GM19452 (cell line): ENCODE measurements around the gene STX2.

Experiments
- ATAC-seq: cut with Tn5 transposase; IDR thresholded peaks from one replicate; pipeline ENCODE4 v1.9.1; 2021; ENCODE audit not compliant: unreplicated experiment

STX2 gene

GRCh38 chr12:130831876-130832405 lies 7.1 kb downstream of the STX2 start:
- no peak for ATAC-seq

DNA sequence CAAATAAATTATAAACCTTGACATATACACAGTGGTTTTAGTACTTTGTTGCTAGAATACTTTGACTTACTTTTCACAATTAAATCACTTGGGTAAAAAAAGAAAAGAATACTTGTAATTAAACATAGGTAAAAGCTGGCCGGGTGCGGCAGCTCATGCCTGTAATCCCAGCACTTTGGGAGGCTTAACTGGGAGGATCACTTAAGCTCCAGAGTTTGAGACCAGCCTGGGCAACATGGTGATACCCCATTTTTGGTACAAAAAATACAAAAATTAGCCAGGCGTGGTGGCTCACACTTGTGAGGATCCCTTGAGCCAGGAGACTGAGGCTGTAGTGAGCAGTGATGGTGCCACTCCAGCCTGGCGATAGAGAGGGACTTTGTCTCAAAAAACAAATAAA lies 7.8 kb downstream of the STX2 start:
- ATAC-seq = no peak

- no peak for ATAC-seq
Measured at GRCh38 chr12:130830246-130830551, 8.9 kb downstream of the STX2 start.

DNA sequence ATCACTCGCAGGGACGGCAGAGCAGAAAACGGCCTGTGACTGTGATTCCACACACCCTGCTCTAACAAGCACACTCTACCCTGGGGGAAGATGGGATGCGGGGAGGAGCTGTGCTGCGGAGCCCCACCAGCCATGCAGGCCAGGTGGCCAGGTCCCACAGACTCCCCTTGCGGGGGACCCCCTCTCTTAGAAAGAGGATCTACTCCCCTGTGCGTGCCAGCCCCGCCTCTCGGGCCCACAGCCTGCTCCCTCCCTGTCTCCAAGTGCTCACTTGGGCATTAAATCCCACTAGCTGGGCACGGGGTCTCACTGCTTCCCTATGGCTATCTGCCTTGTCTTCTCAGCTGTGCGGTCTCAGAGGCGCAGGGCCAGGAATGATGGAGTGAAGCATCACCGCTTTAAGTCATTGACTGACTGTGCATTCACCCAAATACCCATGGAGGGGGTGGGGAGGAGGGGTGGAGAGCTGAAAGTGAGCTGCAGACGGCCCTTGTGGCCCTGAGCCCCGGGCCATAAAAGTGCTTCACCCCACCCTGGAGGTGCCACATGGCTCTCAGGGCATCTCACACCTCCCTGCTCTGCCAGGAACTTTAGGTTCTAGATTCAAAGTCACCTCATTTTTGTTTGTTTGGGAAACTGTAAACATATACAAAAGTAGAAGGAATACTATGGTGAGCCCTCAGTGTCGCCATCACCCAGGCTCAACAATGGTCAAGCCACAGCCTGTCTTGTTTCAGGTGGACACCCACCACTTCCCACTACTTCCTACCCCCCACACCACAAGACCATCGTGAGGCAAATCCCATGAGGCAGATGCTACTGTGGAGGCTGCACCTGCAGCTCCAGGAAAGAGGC lies 9.4 kb downstream of the STX2 start:
- no peak for ATAC-seq

GRCh38 chr12:130828895-130829294 lies 10.2 kb downstream of the STX2 start:
- no peak for ATAC-seq

DNA sequence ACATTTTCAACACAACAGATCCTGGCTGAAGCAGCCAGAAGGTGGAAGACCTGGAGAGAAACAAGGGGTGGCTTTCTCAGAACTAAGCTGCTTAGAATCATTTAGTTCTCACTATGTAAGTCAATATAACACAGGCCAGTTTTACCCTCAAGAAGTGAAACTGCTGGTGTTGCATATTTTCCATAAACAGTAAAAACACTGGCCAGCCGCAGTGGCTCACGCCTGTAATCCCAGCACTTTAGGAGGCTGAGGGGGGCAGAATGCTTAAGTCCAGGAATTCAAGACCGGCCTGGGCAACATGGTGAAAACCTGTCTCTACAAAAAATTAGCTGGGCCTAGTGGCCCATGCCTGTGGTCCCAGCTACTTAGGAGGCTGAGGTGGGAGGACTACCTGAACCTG lies 11.6 kb downstream of the STX2 start:
- no peak for ATAC-seq

- no peak for ATAC-seq
Measured at GRCh38 chr12:130826151-130826801, 12.8 kb downstream of the STX2 start.

- ATAC-seq = no peak
Measured at GRCh38 chr12:130825771-130826150, 13.3 kb downstream of the STX2 start.

DNA sequence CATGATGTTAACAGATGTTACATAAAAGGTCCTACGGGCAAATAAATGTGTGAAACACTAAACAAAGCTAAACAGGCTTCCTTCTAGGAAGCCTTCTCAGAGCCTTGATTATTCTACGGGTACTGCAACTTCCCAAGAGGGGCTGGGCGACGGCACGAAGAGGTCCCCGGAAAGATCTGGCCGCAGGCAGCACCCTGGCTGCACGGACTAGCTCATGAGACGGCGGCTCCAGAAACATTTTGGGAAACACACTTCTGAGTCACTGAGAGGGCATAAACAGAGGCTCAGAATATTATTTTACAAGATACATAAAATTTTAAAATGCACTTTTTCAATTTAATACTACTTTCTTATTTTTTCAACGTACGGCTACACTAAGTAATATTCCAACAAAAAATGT lies 19.4 kb downstream of the STX2 start:
- no peak for ATAC-seq

- ATAC-seq = peak; percentile 94
Measured at GRCh38 chr12:130818635-130819576, 20.1 kb downstream of the STX2 start.

- peak; percentile 1 for ATAC-seq
Measured at GRCh38 chr12:130818272-130818634, 20.8 kb downstream of the STX2 start.

DNA sequence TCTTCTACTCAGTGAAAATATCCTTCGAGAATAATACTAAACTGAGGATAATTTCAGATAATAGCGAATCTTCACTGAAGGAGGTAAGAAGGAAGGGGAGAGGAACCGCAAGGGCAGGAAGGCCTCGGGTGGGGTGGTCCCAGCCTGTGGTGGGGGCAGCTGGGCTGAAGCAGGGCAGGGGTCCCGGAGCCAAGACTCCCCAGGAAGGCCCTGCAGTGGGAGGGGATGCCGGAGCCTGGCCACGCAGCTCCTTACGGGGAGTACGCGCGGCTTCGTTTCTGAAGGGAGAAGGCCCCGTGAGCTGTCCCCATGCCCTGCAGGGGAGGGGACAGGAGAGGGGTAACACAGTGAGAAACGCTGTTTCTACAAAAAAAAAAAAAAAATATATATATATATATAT lies 21.2 kb downstream of the STX2 start:
- ATAC-seq = no peak

- ATAC-seq = no peak
Measured at GRCh38 chr12:130816097-130816496, 23.0 kb downstream of the STX2 start.

DNA sequence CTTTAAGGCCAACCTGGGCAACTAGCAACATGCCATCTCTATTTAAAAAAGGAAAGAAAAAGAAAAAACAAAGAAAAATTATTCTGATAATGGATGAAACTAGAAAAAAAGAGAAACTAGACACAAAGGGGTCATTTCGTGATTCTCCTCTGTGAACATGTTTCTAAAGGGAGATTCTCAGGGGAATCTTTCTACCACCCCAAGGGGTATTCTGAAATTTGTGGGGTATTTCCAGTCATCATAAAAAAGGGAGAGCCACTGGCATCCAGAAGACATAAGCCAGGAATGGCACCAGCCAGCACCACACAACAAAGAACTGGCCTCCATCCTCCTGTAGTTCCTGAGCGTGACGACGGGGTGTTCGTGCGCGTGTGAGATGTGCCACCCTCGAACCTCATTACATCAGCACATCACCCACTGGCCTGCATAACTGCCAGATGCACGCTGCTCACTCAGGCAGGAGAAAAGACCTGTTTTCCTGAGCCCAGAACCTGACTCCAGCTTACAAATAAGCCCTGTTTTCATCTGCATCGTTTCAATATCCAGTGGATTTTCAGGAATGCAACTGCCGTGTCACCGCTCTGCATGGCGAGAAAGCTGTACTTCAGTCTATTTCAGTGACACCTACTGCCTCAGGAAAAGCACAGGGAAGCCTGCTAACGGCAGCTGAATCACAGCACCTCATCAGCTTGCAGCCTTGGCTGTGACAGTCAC lies 23.9 kb downstream of the STX2 start:
- no peak for ATAC-seq

GRCh38 chr12:130813949-130814348 lies 25.1 kb downstream of the STX2 start:
- no peak for ATAC-seq

DNA sequence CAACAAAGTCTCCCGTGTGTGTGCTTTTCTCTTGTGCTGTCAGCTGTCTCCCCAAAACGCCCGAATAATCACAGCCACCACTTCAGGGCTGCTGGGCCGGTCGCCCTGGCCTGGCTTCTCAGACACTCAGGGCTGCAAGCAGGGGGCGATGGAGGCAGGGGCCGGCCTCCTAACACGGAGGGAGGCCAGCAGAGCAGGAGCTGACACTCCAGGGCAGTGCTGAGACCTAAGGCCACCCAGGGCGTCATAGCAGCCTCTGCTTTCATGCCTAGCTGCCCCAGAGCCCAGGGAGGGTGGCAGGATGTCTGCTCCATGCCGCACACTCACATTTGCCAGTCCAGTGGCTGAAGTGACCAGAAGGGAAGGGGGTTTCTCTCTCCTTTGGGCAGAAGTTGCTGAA lies 25.6 kb downstream of the STX2 start:
- no peak for ATAC-seq

DNA sequence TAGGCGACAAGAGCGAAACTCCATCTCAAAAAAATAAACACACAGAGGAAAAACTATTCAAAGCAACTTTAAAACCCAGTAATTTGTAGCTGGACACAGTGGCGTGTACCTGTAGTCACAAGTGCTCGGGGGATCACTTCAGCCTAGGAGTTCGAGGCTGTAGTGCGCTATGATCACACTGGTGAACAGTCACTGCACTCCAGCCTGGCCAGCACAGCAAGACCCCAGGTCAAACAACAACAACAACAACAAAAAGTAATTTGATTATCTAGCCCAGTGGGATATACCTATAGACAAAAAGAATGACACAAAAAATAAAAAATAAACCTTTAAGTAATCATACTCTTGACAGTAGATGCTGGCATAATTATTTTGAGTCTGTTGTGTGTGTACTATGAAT lies 29.3 kb downstream of the STX2 start:
- no peak for ATAC-seq

DNA sequence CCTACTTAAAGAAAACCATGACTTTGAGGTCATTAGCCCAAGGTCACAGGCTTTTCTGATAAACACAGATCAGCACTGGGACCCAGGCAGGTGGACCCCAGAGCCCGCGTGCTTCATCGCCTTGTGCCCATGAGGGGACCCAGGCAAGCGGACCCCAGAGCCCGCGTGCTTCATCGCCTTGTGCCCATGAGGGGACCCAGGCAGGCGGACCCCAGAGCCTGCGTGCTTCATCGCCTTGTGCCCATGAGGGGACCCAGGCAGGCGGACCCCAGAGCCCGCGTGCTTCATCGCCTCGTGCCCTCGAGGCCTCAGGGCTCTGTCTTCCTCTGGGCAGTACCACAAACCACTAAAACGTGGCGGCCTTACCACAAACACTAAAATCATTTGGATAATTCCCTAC lies 31.7 kb downstream of the STX2 start:
- no peak for ATAC-seq

- no peak for ATAC-seq
Measured at GRCh38 chr12:130806574-130806973, 32.5 kb downstream of the STX2 start.

DNA sequence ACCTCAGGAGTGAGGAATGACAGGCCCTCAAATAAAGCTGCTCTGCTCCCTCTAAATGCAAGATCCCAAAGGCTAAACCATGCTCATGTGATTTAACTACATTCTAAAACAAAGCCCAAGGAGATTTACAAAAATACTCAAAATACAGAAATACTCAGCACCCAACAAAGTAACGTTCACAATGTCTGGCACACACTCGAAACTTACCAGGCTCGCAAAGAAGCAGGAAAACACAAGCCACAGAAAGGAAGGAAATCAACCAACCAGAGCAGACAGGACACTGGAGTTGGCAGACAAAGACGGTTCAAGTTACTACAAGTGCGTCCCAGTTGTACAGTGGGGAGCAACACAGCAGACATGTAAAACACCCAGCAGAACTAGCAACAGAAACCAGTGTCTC lies 33.4 kb downstream of the STX2 start:
- no peak for ATAC-seq

DNA sequence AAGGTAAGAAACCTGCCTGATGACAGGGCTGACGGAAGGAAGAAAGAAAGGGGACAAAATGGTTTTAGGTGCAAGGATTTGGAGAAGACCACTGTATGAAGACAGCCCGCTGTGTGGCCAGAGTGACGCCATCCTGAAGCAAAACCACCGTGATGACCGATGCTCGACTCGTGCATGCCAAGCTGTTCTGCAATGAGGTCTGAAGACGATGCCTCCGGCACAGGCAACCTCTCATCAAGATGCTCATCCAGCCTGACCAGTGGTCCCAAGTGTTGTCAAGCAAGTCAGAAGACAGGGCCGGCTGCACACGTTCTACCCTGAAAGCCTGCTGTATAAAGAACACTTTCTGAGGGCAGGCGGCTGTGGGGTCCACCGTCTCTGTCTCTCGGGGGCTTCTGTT lies 34.8 kb downstream of the STX2 start:
- no peak for ATAC-seq
